Vagina (tissue), 2 donors: ENCODE data around the gene ZNF578. TPM values are rescaled to one million over a fixed set of nuclear protein-coding genes. Genes with fewer than 3 reads are reported as not detected.

ENCODE experiments used
- DNase-seq, 2 donors: peaks; one replicate each; pipeline ENCODE4 v3.0.0-alpha.2; 2017; ENCODE audit errors: extremely low spot score in 2 of 2
- H3K27ac ChIP-seq: fragments of 200-600 bp; sonication (generic); one replicate; pipeline ENCODE4 v1.5.1; 2019
- H3K27me3 ChIP-seq: fragments of 200-600 bp; sonication (generic); one replicate; pipeline ENCODE4 v1.5.1; 2019
- H3K36me3 ChIP-seq, 2 donors: fragments of 200-600 bp; sonication (generic); one replicate each; pipeline ENCODE4 v1.5.1; 2017 to 2019
- H3K4me1 ChIP-seq: fragments of 200-600 bp; sonication (generic); one replicate; pipeline ENCODE4 v1.5.1; 2019
- H3K4me3 ChIP-seq, 2 donors: fragments of 200-600 bp; sonication (generic); 1 replicate in 1 of 2; 2 replicates in 1 of 2; pipeline ENCODE4 v1.5.1; 2016 to 2019
- H3K9me3 ChIP-seq: fragments of 200-600 bp; sonication (generic); one replicate; pipeline ENCODE4 v1.5.1; 2019
- CTCF ChIP-seq, 3 experiments: fragments of 450-650 bp in 2 of 3; fragments of 200-600 bp in 1 of 3; sonication (generic) in 1 of 3; IDR thresholded peaks; one replicate each; pipeline ENCODE4 v1.5.1; 2017 to 2019; ENCODE audit warnings: antibody characterized with exemption in 3 of 3, mild to moderate bottlenecking in 2 of 3, moderate library complexity in 2 of 3
- POLR2A ChIP-seq, 2 donors: fragments of 450-650 bp; IDR thresholded peaks; one replicate each; pipeline ENCODE4 v1.6.1; 2017; ENCODE audit warnings: antibody characterized with exemption in 2 of 2, mild to moderate bottlenecking in 2 of 2, moderate library complexity in 2 of 2
- POLR2AphosphoS5 ChIP-seq, 2 donors: sonication (generic); formaldehyde crosslinking; IDR thresholded peaks; one replicate each; pipeline ENCODE4 v1.9.0; 2017; ENCODE audit warnings: antibody characterized with exemption in 2 of 2, mild to moderate bottlenecking in 2 of 2, low read depth in 1 of 2; ENCODE audit not compliant: insufficient read depth in 1 of 2
- intact Hi-C: fragments of 100-400 bp; cut with DNase I; formaldehyde crosslinking; loops from one replicate; pipeline ENCODE4 v1.15.1; 2023
- total RNA-seq: library from RNA; depleted of rRNA; stranded (reverse); fragments of >200 nt; gene quantifications from one replicate; pipeline ENCODE4 v1.2.3, GENCODE V29; 2016

Gene ZNF578
- total RNA-seq, 1 donor from 2014 or later = 2.5 TPM

DNA sequence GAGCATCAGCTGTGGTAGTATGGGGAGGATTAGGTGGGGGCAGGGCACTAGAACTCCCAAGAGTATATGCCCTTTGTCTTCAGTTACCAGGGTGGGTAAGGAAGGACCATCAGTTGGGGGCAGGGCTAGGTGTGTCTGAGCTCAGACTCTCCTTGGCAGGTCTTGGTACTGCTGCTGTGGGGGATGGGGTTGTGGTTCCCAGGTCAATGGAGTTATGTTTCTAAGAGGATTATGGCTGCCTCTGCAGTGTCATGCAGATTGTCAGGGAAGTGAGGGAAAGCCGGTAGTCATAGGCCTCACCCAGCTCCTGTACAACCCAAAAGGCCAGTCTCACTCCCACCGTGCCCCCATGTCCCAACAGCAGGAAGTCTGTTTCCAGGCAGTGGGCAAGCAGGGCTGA, 8.8 kb upstream of the ZNF578 start:
- peaks cover 5% of the 10 kb centered on the region for H3K9me3 ChIP-seq
- no peaks in the 10 kb centered on the region for H3K27me3 ChIP-seq
- H3K4me1 ChIP-seq = no peaks in the 10 kb centered on the region
- H3K27ac ChIP-seq = no peak overlapping the region
- no peak for DNase-seq
- TF ChIP-seq POLR2AphosphoS5 (IDR thresholded peaks at IDR 0.05; ENCODE audit: insufficient read depth in 1 of 2, low read depth in 1 of 2) (no peak), POLR2A (IDR thresholded peaks at IDR 0.05) (no peak), CTCF (IDR thresholded peaks at IDR 0.05) (no peak)
- no peaks in the 10 kb centered on the region for H3K36me3 ChIP-seq
- intact Hi-C loops = no loop called here
- no peak overlapping the region for H3K4me3 ChIP-seq

GRCh38 chr19:52451241-52451640, 2.1 kb upstream of the ZNF578 start:
- H3K27me3 ChIP-seq = no peaks in the 10 kb centered on the region
- H3K4me1 ChIP-seq = peaks cover 6% of the 10 kb centered on the region
- H3K27ac ChIP-seq = no peak overlapping the region
- intact Hi-C loops = no loop called here
- peaks cover 0 to 10% of the 10 kb centered on the region in 2 donors for H3K36me3 ChIP-seq
- no peak for DNase-seq
- H3K4me3 ChIP-seq = no peak overlapping the region
- no peak for TF ChIP-seq POLR2AphosphoS5 (IDR thresholded peaks at IDR 0.05; ENCODE audit: insufficient read depth in 1 of 2, low read depth in 1 of 2)
- no peak for TF ChIP-seq POLR2A (IDR thresholded peaks at IDR 0.05)
- no peak for TF ChIP-seq CTCF (IDR thresholded peaks at IDR 0.05)
- H3K9me3 ChIP-seq = peaks cover 18% of the 10 kb centered on the region

DNA sequence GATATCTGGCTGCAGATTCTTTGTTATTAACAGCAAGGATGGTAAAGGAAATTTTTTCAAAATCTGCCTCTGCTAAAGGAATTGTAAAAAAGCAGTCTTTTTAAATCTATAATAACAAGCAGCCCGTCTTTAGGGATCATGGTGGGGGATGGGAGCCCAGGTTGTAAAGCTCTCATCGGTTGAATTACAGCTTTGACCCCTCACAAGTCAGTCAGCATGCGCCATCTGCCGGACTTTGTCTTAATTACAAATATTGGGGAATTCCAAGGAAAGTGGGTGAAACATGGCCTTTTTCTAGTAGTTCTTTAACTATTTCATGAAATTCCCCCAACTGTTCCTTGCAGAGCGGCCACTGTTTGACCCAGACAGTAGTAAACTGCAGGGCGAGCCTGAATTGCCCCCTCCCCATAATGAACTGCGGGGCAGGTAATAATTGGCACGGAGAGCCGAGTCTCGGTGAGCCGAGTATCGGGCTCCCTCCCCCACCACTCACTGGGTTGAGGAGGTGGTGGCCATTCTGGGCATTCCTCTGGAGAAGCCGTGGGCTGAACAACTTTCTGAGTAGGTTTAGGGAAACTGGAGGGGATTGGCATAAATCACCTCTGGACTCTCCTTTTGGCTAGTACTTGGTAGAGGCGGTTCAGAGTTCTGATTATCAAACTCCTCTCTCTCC, 11.6 kb downstream of the ZNF578 start:
- Histone ChIP-seq H3K4me1 (no peaks in the 10 kb centered on the region), H3K9me3 (peaks cover 73% of the 10 kb centered on the region), H3K4me3 (no peak overlapping the region), H3K27ac (no peak overlapping the region), H3K27me3 (no peaks in the 10 kb centered on the region), H3K36me3 (peaks cover 0 to 37% of the 10 kb centered on the region in 2 donors)
- intact Hi-C loops = no loop called here
- TF ChIP-seq CTCF (IDR thresholded peaks at IDR 0.05) (no peak), POLR2A (IDR thresholded peaks at IDR 0.05) (no peak), POLR2AphosphoS5 (IDR thresholded peaks at IDR 0.05; ENCODE audit: insufficient read depth in 1 of 2, low read depth in 1 of 2) (no peak)
- DNase-seq = no peak

- Histone ChIP-seq H3K9me3 (peaks cover 93% of the 10 kb centered on the region), H3K36me3 (peaks cover 0 to 22% of the 10 kb centered on the region in 2 donors), H3K27ac (no peak overlapping the region), H3K4me3 (no peak overlapping the region), H3K4me1 (no peaks in the 10 kb centered on the region), H3K27me3 (no peaks in the 10 kb centered on the region)
- DNase-seq = no peak
- TF ChIP-seq CTCF (IDR thresholded peaks at IDR 0.05) (no peak), POLR2AphosphoS5 (IDR thresholded peaks at IDR 0.05; ENCODE audit: insufficient read depth in 1 of 2, low read depth in 1 of 2) (no peak)
- intact Hi-C loops = no loop called here
These were observed 20.4 kb downstream of the ZNF578 start for GRCh38 chr19:52473655-52474350.
